ENCODE data around the gene GMDS. TPM values are rescaled to one million over a fixed set of nuclear protein-coding genes. Genes with fewer than 3 reads are reported as not detected.

GMDS gene
- total RNA-seq, 1 donor from 2014 or later: 35.7 TPM

- intact Hi-C loops (cut with micrococcal nuclease): no loop called here
- H3K9me3 Mint-ChIP-seq: peaks cover 5% of the 10 kb centered on the region
- DNase-seq (ENCODE audit: low spot score): no peak
- no peak overlapping the region for H3K4me3 Mint-ChIP-seq (ENCODE audit: low read depth)
- peaks cover 3% of the 10 kb centered on the region for H3K36me3 Mint-ChIP-seq (ENCODE audit: low read depth)
- no peak overlapping the region for H3K27ac Mint-ChIP-seq
- H3K27me3 Mint-ChIP-seq (ENCODE audit: low read depth): peaks cover 29% of the 10 kb centered on the region
- peaks cover 23% of the 10 kb centered on the region for H3K4me1 Mint-ChIP-seq (ENCODE audit: low read depth)
Observed at GRCh38 chr6:2085657-2086056, 159.7 kb downstream of the GMDS start.

GRCh38 chr6:2081155-2082138, 164.0 kb downstream of the GMDS start:
- peaks cover 37% of the 10 kb centered on the region for H3K4me1 Mint-ChIP-seq (ENCODE audit: low read depth)
- peaks cover 24% of the 10 kb centered on the region for H3K27me3 Mint-ChIP-seq (ENCODE audit: low read depth)
- DNase-seq (ENCODE audit: low spot score): peak; percentile 14
- H3K27ac Mint-ChIP-seq: peak overlapping the region; percentile 24
- intact Hi-C loops (cut with micrococcal nuclease): loop anchor here (2.0 to 5.0 kb wide), 2 partner anchors 29 to 44 kb away; no protein-coding TSS in a partner anchor
- H3K4me3 Mint-ChIP-seq (ENCODE audit: low read depth): no peak overlapping the region
- H3K9me3 Mint-ChIP-seq: peaks cover 41% of the 10 kb centered on the region
- peaks cover 19% of the 10 kb centered on the region for H3K36me3 Mint-ChIP-seq (ENCODE audit: low read depth)

- Mint-ChIP-seq H3K36me3 (ENCODE audit: low read depth) (peaks cover 19% of the 10 kb centered on the region), H3K27ac (no peak overlapping the region), H3K9me3 (peaks cover 41% of the 10 kb centered on the region), H3K27me3 (ENCODE audit: low read depth) (peaks cover 19% of the 10 kb centered on the region), H3K4me3 (ENCODE audit: low read depth) (no peak overlapping the region), H3K4me1 (ENCODE audit: low read depth) (peaks cover 37% of the 10 kb centered on the region)
- DNase-seq (ENCODE audit: low spot score): no peak
- intact Hi-C loops (cut with micrococcal nuclease): loop anchor here (2.0 kb wide), 1 partner anchor 48 kb away; no protein-coding TSS in a partner anchor
Observed at GRCh38 chr6:2078888-2079287, 166.5 kb downstream of the GMDS start.

GRCh38 chr6:2077826-2078225, 167.6 kb downstream of the GMDS start:
- Mint-ChIP-seq H3K4me3 (ENCODE audit: low read depth) (no peak overlapping the region), H3K9me3 (peaks cover 41% of the 10 kb centered on the region), H3K36me3 (ENCODE audit: low read depth) (peaks cover 19% of the 10 kb centered on the region), H3K27ac (no peak overlapping the region), H3K4me1 (ENCODE audit: low read depth) (peaks cover 35% of the 10 kb centered on the region), H3K27me3 (ENCODE audit: low read depth) (peaks cover 13% of the 10 kb centered on the region)
- intact Hi-C loops (cut with micrococcal nuclease): loop anchor here (2.0 kb wide), 1 partner anchor 49 kb away; no protein-coding TSS in a partner anchor
- no peak for DNase-seq (ENCODE audit: low spot score)

- intact Hi-C loops (cut with micrococcal nuclease): no loop called here
- Mint-ChIP-seq H3K27me3 (ENCODE audit: low read depth) (peaks cover 16% of the 10 kb centered on the region), H3K4me1 (ENCODE audit: low read depth) (peaks cover 3% of the 10 kb centered on the region), H3K27ac (no peak overlapping the region), H3K9me3 (peaks cover 17% of the 10 kb centered on the region), H3K36me3 (ENCODE audit: low read depth) (peaks cover 11% of the 10 kb centered on the region), H3K4me3 (ENCODE audit: low read depth) (no peak overlapping the region)
- no peak for DNase-seq (ENCODE audit: low spot score)
Observed at GRCh38 chr6:2073476-2073875, 171.9 kb downstream of the GMDS start.

- no peak for DNase-seq (ENCODE audit: low spot score)
- peaks cover 2% of the 10 kb centered on the region for H3K4me1 Mint-ChIP-seq (ENCODE audit: low read depth)
- no peak overlapping the region for H3K4me3 Mint-ChIP-seq (ENCODE audit: low read depth)
- H3K27ac Mint-ChIP-seq: no peak overlapping the region
- H3K9me3 Mint-ChIP-seq: peaks cover 7% of the 10 kb centered on the region
- intact Hi-C loops (cut with micrococcal nuclease): no loop called here
- peaks cover 8% of the 10 kb centered on the region for H3K27me3 Mint-ChIP-seq (ENCODE audit: low read depth)
- peaks cover 3% of the 10 kb centered on the region for H3K36me3 Mint-ChIP-seq (ENCODE audit: low read depth)
Observed at GRCh38 chr6:2072453-2072852, 173.0 kb downstream of the GMDS start.

GRCh38 chr6:2063547-2063946, 181.9 kb downstream of the GMDS start:
- no peak for DNase-seq (ENCODE audit: low spot score)
- Mint-ChIP-seq H3K4me3 (ENCODE audit: low read depth) (no peak overlapping the region), H3K27ac (no peak overlapping the region), H3K4me1 (ENCODE audit: low read depth) (no peaks in the 10 kb centered on the region), H3K27me3 (ENCODE audit: low read depth) (no peaks in the 10 kb centered on the region), H3K36me3 (ENCODE audit: low read depth) (no peaks in the 10 kb centered on the region), H3K9me3 (peaks cover 3% of the 10 kb centered on the region)
- intact Hi-C loops (cut with micrococcal nuclease): no loop called here

- intact Hi-C loops (cut with micrococcal nuclease): no loop called here
- no peak for DNase-seq (ENCODE audit: low spot score)
- Mint-ChIP-seq H3K4me1 (ENCODE audit: low read depth) (peaks cover 6% of the 10 kb centered on the region), H3K9me3 (peaks cover 3% of the 10 kb centered on the region), H3K4me3 (ENCODE audit: low read depth) (no peak overlapping the region), H3K36me3 (ENCODE audit: low read depth) (peaks cover 2% of the 10 kb centered on the region), H3K27ac (no peak overlapping the region), H3K27me3 (ENCODE audit: low read depth) (no peaks in the 10 kb centered on the region)
Observed at GRCh38 chr6:2061880-2062279, 183.5 kb downstream of the GMDS start.

- H3K4me1 Mint-ChIP-seq (ENCODE audit: low read depth): peaks cover 8% of the 10 kb centered on the region
- no peak overlapping the region for H3K27ac Mint-ChIP-seq
- DNase-seq (ENCODE audit: low spot score): no peak
- H3K4me3 Mint-ChIP-seq (ENCODE audit: low read depth): no peak overlapping the region
- peaks cover 2% of the 10 kb centered on the region for H3K36me3 Mint-ChIP-seq (ENCODE audit: low read depth)
- no peaks in the 10 kb centered on the region for H3K9me3 Mint-ChIP-seq
- intact Hi-C loops (cut with micrococcal nuclease): no loop called here
- H3K27me3 Mint-ChIP-seq (ENCODE audit: low read depth): peaks cover 2% of the 10 kb centered on the region
Observed at GRCh38 chr6:2055911-2056310, 189.5 kb downstream of the GMDS start.

- intact Hi-C loops (cut with micrococcal nuclease): no loop called here
- H3K27ac Mint-ChIP-seq: no peak overlapping the region
- H3K27me3 Mint-ChIP-seq (ENCODE audit: low read depth): peaks cover 2% of the 10 kb centered on the region
- peaks cover 8% of the 10 kb centered on the region for H3K4me1 Mint-ChIP-seq (ENCODE audit: low read depth)
- no peak overlapping the region for H3K4me3 Mint-ChIP-seq (ENCODE audit: low read depth)
- no peak for DNase-seq (ENCODE audit: low spot score)
- peaks cover 2% of the 10 kb centered on the region for H3K36me3 Mint-ChIP-seq (ENCODE audit: low read depth)
- H3K9me3 Mint-ChIP-seq: no peaks in the 10 kb centered on the region
Observed at GRCh38 chr6:2055143-2055542, 190.3 kb downstream of the GMDS start.

- no peak for DNase-seq (ENCODE audit: low spot score)
- no peak overlapping the region for H3K27ac Mint-ChIP-seq
- intact Hi-C loops (cut with micrococcal nuclease): no loop called here
- no peaks in the 10 kb centered on the region for H3K9me3 Mint-ChIP-seq
- H3K4me1 Mint-ChIP-seq (ENCODE audit: low read depth): peaks cover 8% of the 10 kb centered on the region
- peaks cover 2% of the 10 kb centered on the region for H3K36me3 Mint-ChIP-seq (ENCODE audit: low read depth)
- H3K4me3 Mint-ChIP-seq (ENCODE audit: low read depth): no peak overlapping the region
- H3K27me3 Mint-ChIP-seq (ENCODE audit: low read depth): peaks cover 2% of the 10 kb centered on the region
Observed at GRCh38 chr6:2054516-2055067, 190.8 kb downstream of the GMDS start.

GRCh38 chr6:2053691-2054090, 191.7 kb downstream of the GMDS start:
- Mint-ChIP-seq H3K9me3 (no peaks in the 10 kb centered on the region), H3K4me1 (ENCODE audit: low read depth) (peaks cover 8% of the 10 kb centered on the region), H3K27ac (no peak overlapping the region), H3K4me3 (ENCODE audit: low read depth) (no peak overlapping the region), H3K27me3 (ENCODE audit: low read depth) (peaks cover 2% of the 10 kb centered on the region), H3K36me3 (ENCODE audit: low read depth) (peaks cover 2% of the 10 kb centered on the region)
- no peak for DNase-seq (ENCODE audit: low spot score)
- intact Hi-C loops (cut with micrococcal nuclease): no loop called here

GRCh38 chr6:2047855-2048254, 197.6 kb downstream of the GMDS start:
- Mint-ChIP-seq H3K9me3 (peaks cover 7% of the 10 kb centered on the region), H3K27ac (no peak overlapping the region), H3K27me3 (ENCODE audit: low read depth) (no peaks in the 10 kb centered on the region), H3K36me3 (ENCODE audit: low read depth) (no peaks in the 10 kb centered on the region), H3K4me1 (ENCODE audit: low read depth) (no peaks in the 10 kb centered on the region), H3K4me3 (ENCODE audit: low read depth) (no peak overlapping the region)
- DNase-seq (ENCODE audit: low spot score): no peak
- intact Hi-C loops (cut with micrococcal nuclease): no loop called here

Measured in activated T-helper 2 cell treated with anti-CD3 and anti-CD28 coated beads, Interferon-gamma antibody, Interleukin-2, Interleukin-4, amounts not matched to agents 10 μg/mL and 5 μg/mL and 100 μg/mL, durations not matched to agents 14 hours and 24 hours and 36 hours (primary cell).